GM23338 (cell line): ENCODE data around the gene ATP9B. TPM values are rescaled to one million over a fixed set of nuclear protein-coding genes. Genes with fewer than 3 reads are reported as not detected.

Experiments
- ATAC-seq: fragments of 200-7000 bp; cut with Tn5 transposase; 3 replicates; pipeline ENCODE4 v1.9.1; 2020
- DNase-seq: peaks from one replicate; pipeline ENCODE4 v3.0.0-alpha.2; 2015; ENCODE audit warnings: low spot score
- H2AFZ ChIP-seq: fragments of 200-600 bp; sonication (generic); 2 replicates; pipeline ENCODE4 v1.8.0; 2016; ENCODE audit warnings: antibody characterized with exemption, mild to moderate bottlenecking, moderate library complexity
- H3F3A ChIP-seq: fragments of 200-600 bp; sonication (generic); replicated peaks from 2 replicates; pipeline ENCODE4 v1.8.0; 2017; ENCODE audit warnings: antibody characterized with exemption, mixed run types, low read depth
- H3K27ac ChIP-seq: fragments of 200-600 bp; sonication (generic); 2 replicates; pipeline ENCODE4 v1.6.1; 2016; ENCODE audit warnings: low read depth
- H3K27me3 ChIP-seq: fragments of 200-600 bp; sonication (generic); 2 replicates; pipeline ENCODE4 v1.8.0; 2016; ENCODE audit warnings: mild to moderate bottlenecking, mixed run types, moderate library complexity; ENCODE audit not compliant: insufficient read depth
- H3K36me3 ChIP-seq: fragments of 200-600 bp; sonication (generic); 2 replicates; pipeline ENCODE4 v1.8.0; 2016; ENCODE audit warnings: mild to moderate bottlenecking; ENCODE audit not compliant: insufficient read depth
- H3K4me1 ChIP-seq: fragments of 200-600 bp; sonication (generic); 2 replicates; pipeline ENCODE4 v1.8.0; 2016; ENCODE audit warnings: mild to moderate bottlenecking, moderate library complexity; ENCODE audit not compliant: insufficient read depth
- H3K4me2 ChIP-seq: fragments of 200-600 bp; sonication (generic); 2 replicates; pipeline ENCODE4 v1.7.1; 2017; ENCODE audit warnings: mixed run types
- H3K4me3 ChIP-seq: fragments of 200-600 bp; sonication (generic); 2 replicates; pipeline ENCODE4 v1.6.1; 2016; ENCODE audit warnings: mixed run types
- H3K79me2 ChIP-seq: fragments of 200-600 bp; sonication (generic); replicated peaks from 2 replicates; pipeline ENCODE4 v1.8.0; 2017; ENCODE audit warnings: mild to moderate bottlenecking; ENCODE audit not compliant: insufficient read depth
- H3K9me2 ChIP-seq: fragments of 200-600 bp; sonication (generic); 2 replicates; pipeline ENCODE4 v1.8.0; 2017; ENCODE audit not compliant: insufficient read depth
- H4K20me1 ChIP-seq: fragments of 200-600 bp; sonication (generic); replicated peaks from 2 replicates; pipeline ENCODE4 v1.8.0; 2017; ENCODE audit warnings: mild to moderate bottlenecking; ENCODE audit not compliant: insufficient read depth
- H3K27ac Mint-ChIP-seq: 2 replicates; pipeline ENCODE4 v1.8.0; 2020; ENCODE audit warnings: inconsistent platforms, mild to moderate bottlenecking, moderate library complexity, mixed read lengths
- H3K27me3 Mint-ChIP-seq: 3 replicates; pipeline ENCODE4 v1.8.0; 2022; ENCODE audit warnings: low read depth, mild to moderate bottlenecking, moderate library complexity, mixed read lengths, inconsistent platforms; ENCODE audit not compliant: insufficient read depth, poor library complexity
- H3K36me3 Mint-ChIP-seq: 3 replicates; pipeline ENCODE4 v1.8.0; 2021; ENCODE audit warnings: low read depth, mild to moderate bottlenecking, inconsistent platforms, moderate library complexity, mixed read lengths
- H3K4me1 Mint-ChIP-seq: 3 replicates; pipeline ENCODE4 v1.8.0; 2020; ENCODE audit warnings: mild to moderate bottlenecking, inconsistent platforms, mixed read lengths
- H3K4me3 Mint-ChIP-seq: 3 replicates; pipeline ENCODE4 v1.8.0; 2021; ENCODE audit warnings: moderate library complexity, mild to moderate bottlenecking, inconsistent platforms, mixed read lengths
- H3K9me3 Mint-ChIP-seq: 3 replicates; pipeline ENCODE4 v1.8.0; 2020; ENCODE audit warnings: moderate library complexity, mild to moderate bottlenecking, inconsistent platforms, mixed read lengths
- CREB1 ChIP-seq: fragments of 250-450 bp; sonication (Bioruptor Pico); IDR thresholded peaks from 2 replicates; pipeline ENCODE4 v1.5.0; 2020; ENCODE audit warnings: low read depth, mild to moderate bottlenecking, moderate library complexity
- EZH2 ChIP-seq: fragments of 200-600 bp; sonication (generic); IDR thresholded peaks from one replicate; pipeline ENCODE4 v1.8.0; 2017; ENCODE audit warnings: antibody characterized with exemption, mild to moderate bottlenecking, low read depth; ENCODE audit not compliant: unreplicated experiment
- EZH2phosphoT487 ChIP-seq: fragments of 200-600 bp; sonication (generic); IDR thresholded peaks from one replicate; pipeline ENCODE4 v1.8.1; 2018; ENCODE audit warnings: antibody characterized with exemption; ENCODE audit not compliant: unreplicated experiment
- NANOG ChIP-seq: IDR thresholded peaks from 2 replicates; pipeline ENCODE4 v1.6.1; 2016; ENCODE audit warnings: antibody characterized with exemption, borderline replicate concordance
- REST ChIP-seq: IDR thresholded peaks from one replicate; pipeline ENCODE4 v1.6.1; 2018; ENCODE audit warnings: antibody characterized with exemption; ENCODE audit not compliant: unreplicated experiment
- STAT1 ChIP-seq: IDR thresholded peaks from one replicate; pipeline ENCODE4 v1.6.1; 2016; ENCODE audit warnings: antibody characterized with exemption; ENCODE audit not compliant: unreplicated experiment
- ZNF114 ChIP-seq: fragments of 250-450 bp; sonication (Bioruptor Pico); IDR thresholded peaks from 2 replicates; pipeline ENCODE4 v1.5.0; 2020; ENCODE audit warnings: mild to moderate bottlenecking, moderate library complexity
- ZNF331 ChIP-seq: fragments of 250-450 bp; sonication (Bioruptor Pico); IDR thresholded peaks from 2 replicates; pipeline ENCODE4 v1.5.0; 2020; ENCODE audit warnings: low read depth, mild to moderate bottlenecking, moderate library complexity
- polyA plus RNA-seq: library from polyadenylated mRNA; unstranded; fragments of >200 nt; fragmentation: Nextera tagmentation; extraction: Ambion mirVana; gene quantifications from 2 replicates; pipeline ENCODE4 v1.2.1, GENCODE V29; 2016
- total RNA-seq: library from RNA; depleted of rRNA; stranded (reverse); fragments of >200 nt; shearing (Covaris generic); gene quantifications from 2 replicates; pipeline ENCODE4 v1.2.3, GENCODE V29; 2014
- TF ChIP-seq, protein P1 (sequence below): fragments of 250-450 bp; sonication (Bioruptor Pico); IDR thresholded peaks from 2 replicates; pipeline ENCODE4 v1.5.0; 2020; ENCODE audit warnings: mild to moderate bottlenecking, moderate library complexity

ATP9B gene
- total and polyA plus RNA-seq, 2 experiments from 2014 or later = 14.2 to 25.6 TPM

- H3K36me3 Mint-ChIP-seq = no peaks in the 10 kb centered on the region
- H3K4me3 Mint-ChIP-seq = no peak overlapping the region
- no peaks in the 10 kb centered on the region for H3K27me3 Mint-ChIP-seq
Measured at GRCh38 chr18:79251021-79251420, 181.8 kb downstream of the ATP9B start.

More at GRCh38 chr18:79251021-79251420, 181.8 kb downstream of the ATP9B start:
- H3K9me2 ChIP-seq = no peaks in the 10 kb centered on the region
- H3K4me1 ChIP-seq = no peaks in the 10 kb centered on the region
- no peak for DNase-seq
- H3K4me1 Mint-ChIP-seq = peaks cover 22% of the 10 kb centered on the region
- H3K4me3 ChIP-seq = no peak overlapping the region
- H3F3A ChIP-seq = no peaks in the 10 kb centered on the region
- no peak overlapping the region for H3K27ac ChIP-seq
- no peak for ATAC-seq
- H3K27me3 ChIP-seq = no peaks in the 10 kb centered on the region
- no peaks in the 10 kb centered on the region for H3K79me2 ChIP-seq
- TF ChIP-seq REST = no peak
- no peak for TF ChIP-seq EZH2phosphoT487
- TF ChIP-seq, protein P1, sequence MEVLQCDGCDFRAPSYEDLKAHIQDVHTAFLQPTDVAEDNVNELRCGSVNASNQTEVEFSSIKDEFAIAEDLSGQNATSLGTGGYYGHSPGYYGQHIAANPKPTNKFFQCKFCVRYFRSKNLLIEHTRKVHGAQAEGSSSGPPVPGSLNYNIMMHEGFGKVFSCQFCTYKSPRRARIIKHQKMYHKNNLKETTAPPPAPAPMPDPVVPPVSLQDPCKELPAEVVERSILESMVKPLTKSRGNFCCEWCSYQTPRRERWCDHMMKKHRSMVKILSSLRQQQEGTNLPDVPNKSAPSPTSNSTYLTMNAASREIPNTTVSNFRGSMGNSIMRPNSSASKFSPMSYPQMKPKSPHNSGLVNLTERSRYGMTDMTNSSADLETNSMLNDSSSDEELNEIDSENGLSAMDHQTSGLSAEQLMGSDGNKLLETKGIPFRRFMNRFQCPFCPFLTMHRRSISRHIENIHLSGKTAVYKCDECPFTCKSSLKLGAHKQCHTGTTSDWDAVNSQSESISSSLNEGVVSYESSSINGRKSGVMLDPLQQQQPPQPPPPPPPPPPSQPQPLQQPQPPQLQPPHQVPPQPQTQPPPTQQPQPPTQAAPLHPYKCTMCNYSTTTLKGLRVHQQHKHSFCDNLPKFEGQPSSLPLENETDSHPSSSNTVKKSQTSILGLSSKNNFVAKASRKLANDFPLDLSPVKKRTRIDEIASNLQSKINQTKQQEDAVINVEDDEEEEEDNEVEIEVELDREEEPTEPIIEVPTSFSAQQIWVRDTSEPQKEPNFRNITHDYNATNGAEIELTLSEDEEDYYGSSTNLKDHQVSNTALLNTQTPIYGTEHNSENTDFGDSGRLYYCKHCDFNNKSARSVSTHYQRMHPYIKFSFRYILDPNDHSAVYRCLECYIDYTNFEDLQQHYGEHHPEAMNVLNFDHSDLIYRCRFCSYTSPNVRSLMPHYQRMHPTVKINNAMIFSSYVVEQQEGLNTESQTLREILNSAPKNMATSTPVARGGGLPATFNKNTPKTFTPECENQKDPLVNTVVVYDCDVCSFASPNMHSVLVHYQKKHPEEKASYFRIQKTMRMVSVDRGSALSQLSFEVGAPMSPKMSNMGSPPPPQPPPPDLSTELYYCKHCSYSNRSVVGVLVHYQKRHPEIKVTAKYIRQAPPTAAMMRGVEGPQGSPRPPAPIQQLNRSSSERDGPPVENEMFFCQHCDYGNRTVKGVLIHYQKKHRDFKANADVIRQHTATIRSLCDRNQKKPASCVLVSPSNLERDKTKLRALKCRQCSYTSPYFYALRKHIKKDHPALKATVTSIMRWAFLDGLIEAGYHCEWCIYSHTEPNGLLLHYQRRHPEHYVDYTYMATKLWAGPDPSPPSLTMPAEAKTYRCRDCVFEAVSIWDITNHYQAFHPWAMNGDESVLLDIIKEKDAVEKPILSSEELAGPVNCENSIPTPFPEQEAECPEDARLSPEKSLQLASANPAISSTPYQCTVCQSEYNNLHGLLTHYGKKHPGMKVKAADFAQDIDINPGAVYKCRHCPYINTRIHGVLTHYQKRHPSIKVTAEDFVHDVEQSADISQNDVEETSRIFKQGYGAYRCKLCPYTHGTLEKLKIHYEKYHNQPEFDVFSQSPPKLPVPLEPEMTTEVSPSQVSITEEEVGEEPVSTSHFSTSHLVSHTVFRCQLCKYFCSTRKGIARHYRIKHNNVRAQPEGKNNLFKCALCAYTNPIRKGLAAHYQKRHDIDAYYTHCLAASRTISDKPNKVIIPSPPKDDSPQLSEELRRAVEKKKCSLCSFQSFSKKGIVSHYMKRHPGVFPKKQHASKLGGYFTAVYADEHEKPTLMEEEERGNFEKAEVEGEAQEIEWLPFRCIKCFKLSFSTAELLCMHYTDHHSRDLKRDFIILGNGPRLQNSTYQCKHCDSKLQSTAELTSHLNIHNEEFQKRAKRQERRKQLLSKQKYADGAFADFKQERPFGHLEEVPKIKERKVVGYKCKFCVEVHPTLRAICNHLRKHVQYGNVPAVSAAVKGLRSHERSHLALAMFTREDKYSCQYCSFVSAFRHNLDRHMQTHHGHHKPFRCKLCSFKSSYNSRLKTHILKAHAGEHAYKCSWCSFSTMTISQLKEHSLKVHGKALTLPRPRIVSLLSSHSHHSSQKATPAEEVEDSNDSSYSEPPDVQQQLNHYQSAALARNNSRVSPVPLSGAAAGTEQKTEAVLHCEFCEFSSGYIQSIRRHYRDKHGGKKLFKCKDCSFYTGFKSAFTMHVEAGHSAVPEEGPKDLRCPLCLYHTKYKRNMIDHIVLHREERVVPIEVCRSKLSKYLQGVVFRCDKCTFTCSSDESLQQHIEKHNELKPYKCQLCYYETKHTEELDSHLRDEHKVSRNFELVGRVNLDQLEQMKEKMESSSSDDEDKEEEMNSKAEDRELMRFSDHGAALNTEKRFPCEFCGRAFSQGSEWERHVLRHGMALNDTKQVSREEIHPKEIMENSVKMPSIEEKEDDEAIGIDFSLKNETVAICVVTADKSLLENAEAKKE = no peak
- no peak for TF ChIP-seq EZH2
- TF ChIP-seq ZNF331 (CRISPR knock-in tag) = no peak
- no peak for TF ChIP-seq NANOG
- TF ChIP-seq STAT1 = no peak
- no peak for TF ChIP-seq ZNF114 (CRISPR knock-in tag)
- no peak for TF ChIP-seq CREB1 (CRISPR knock-in tag)
- H2AFZ ChIP-seq = no peak overlapping the region
- no peak overlapping the region; the same call in 1 of the 2 replicates for H3K27ac Mint-ChIP-seq
- H3K4me2 ChIP-seq = no peak overlapping the region
- no peaks in the 10 kb centered on the region; the same call in 1 of the 2 replicates for H4K20me1 ChIP-seq
- no peaks in the 10 kb centered on the region for H3K9me3 Mint-ChIP-seq
- H3K36me3 ChIP-seq = no peaks in the 10 kb centered on the region; the same call in 1 of the 2 replicates
